HS-27A (cell line): ENCODE results near the gene TRABD2A.
"Not testable (repeated sequence)": the region's sequence is repeated elsewhere in the genome, so short reads cannot be mapped to it uniquely, and the experiment has no call there.

Experiments
- DNase-seq: peaks from one replicate; pipeline ENCODE4 v3.0.0-alpha.2; 2012; ENCODE audit warnings: low read depth, missing footprints

TRABD2A gene

GRCh38 chr2:84880645-84881521, at the start of gene TRABD2A:
Gene TRABD2A (minus strand): TSS chr2:84881084. CDS start chr2:84881039, 45 bp downstream.
- no peak for DNase-seq

- DNase-seq, result no peak
These were observed 46.4 kb upstream of the TRABD2A start for GRCh38 chr2:84927275-84927627.

GRCh38 chr2:84925724-84926376, 45.0 kb upstream of the TRABD2A start:
- peak; percentile 100 for DNase-seq

- no peak for DNase-seq
These were observed 44.4 kb upstream of the TRABD2A start for GRCh38 chr2:84925336-84925723.

- no peak for DNase-seq
These were observed 43.6 kb upstream of the TRABD2A start for GRCh38 chr2:84924173-84925106.

- DNase-seq, result no peak
These were observed 42.1 kb upstream of the TRABD2A start for GRCh38 chr2:84923009-84923408.

- peak; percentile 100 for DNase-seq
These were observed 39.1 kb upstream of the TRABD2A start for GRCh38 chr2:84919885-84920580.

GRCh38 chr2:84918430-84918829, 37.5 kb upstream of the TRABD2A start:
- DNase-seq, result no peak

GRCh38 chr2:84917821-84918220, 36.9 kb upstream of the TRABD2A start:
- DNase-seq, result not testable (repeated sequence)

- not testable (repeated sequence) for DNase-seq
These were observed 34.8 kb upstream of the TRABD2A start for GRCh38 chr2:84915675-84916074.

- no peak for DNase-seq
These were observed 33.5 kb upstream of the TRABD2A start for GRCh38 chr2:84914334-84914733.

GRCh38 chr2:84912984-84913383, 32.1 kb upstream of the TRABD2A start:
- no peak for DNase-seq

GRCh38 chr2:84911135-84911678, 30.3 kb upstream of the TRABD2A start:
- DNase-seq, result no peak

GRCh38 chr2:84908948-84909713, 28.2 kb upstream of the TRABD2A start:
- DNase-seq, result no peak

GRCh38 chr2:84906900-84907714, 26.2 kb upstream of the TRABD2A start:
- DNase-seq, result no peak

GRCh38 chr2:84906108-84906899, 25.4 kb upstream of the TRABD2A start:
- no peak for DNase-seq

- DNase-seq, result peak; percentile 88
These were observed 24.6 kb upstream of the TRABD2A start, which contains the start of gene TMSB10 for GRCh38 chr2:84905181-84906107. Gene TMSB10 (plus strand): TSS chr2:84905656.

- DNase-seq, result peak; percentile 57
These were observed 23.9 kb upstream of the TRABD2A start for GRCh38 chr2:84904717-84905174.
